OCI-LY1 (cell line): ENCODE data around the gene CBFA2T3.

Experiments
- H2AFZ ChIP-seq: fragments of 200-600 bp; sonication (generic), shearing (Covaris generic); 2 replicates; pipeline ENCODE4 v1.6.0; 2014; ENCODE audit warnings: antibody characterized with exemption, mild to moderate bottlenecking, low read length
- H3F3A ChIP-seq: fragments of 200-600 bp; sonication (generic), shearing (Covaris generic); 2 replicates; pipeline ENCODE4 v1.6.0; 2014; ENCODE audit warnings: mild to moderate bottlenecking, antibody characterized with exemption, low read length, moderate library complexity; ENCODE audit not compliant: insufficient read depth
- H3K27ac ChIP-seq: fragments of 200-600 bp; sonication (generic); 2 replicates; pipeline ENCODE4 v1.5.1; 2014; ENCODE audit warnings: low read length, mixed run types, mild to moderate bottlenecking, low read depth; ENCODE audit not compliant: poor library complexity, severe bottlenecking
- H3K27me3 ChIP-seq: fragments of 200-600 bp; sonication (generic); 2 replicates; pipeline ENCODE4 v1.6.0; 2014; ENCODE audit warnings: antibody characterized with exemption, mild to moderate bottlenecking, low read length, moderate library complexity; ENCODE audit not compliant: insufficient read depth
- H3K36me3 ChIP-seq: fragments of 200-600 bp; sonication (generic); 2 replicates; pipeline ENCODE4 v1.6.1; 2014; ENCODE audit warnings: mild to moderate bottlenecking, antibody characterized with exemption, low read length, moderate library complexity, mixed read lengths; ENCODE audit not compliant: insufficient read depth
- H3K4me1 ChIP-seq: fragments of 200-600 bp; sonication (generic); 2 replicates; pipeline ENCODE4 v1.5.1; 2014; ENCODE audit warnings: mild to moderate bottlenecking, low read length, moderate library complexity; ENCODE audit not compliant: insufficient read depth, severe bottlenecking
- H3K4me2 ChIP-seq: fragments of 200-600 bp; sonication (generic), shearing (Covaris generic); 2 replicates; pipeline ENCODE4 v1.6.1; 2014; ENCODE audit warnings: low read length
- H3K4me3 ChIP-seq: fragments of 200-600 bp; sonication (generic); 2 replicates; pipeline ENCODE4 v1.5.1; 2014; ENCODE audit warnings: low read length, low read depth, mild to moderate bottlenecking, mixed read lengths; ENCODE audit not compliant: poor library complexity, severe bottlenecking
- H3K79me2 ChIP-seq: fragments of 200-600 bp; shearing (Covaris generic); 2 replicates; pipeline ENCODE4 v1.6.1; 2016; ENCODE audit warnings: mixed run types, low read length, mixed read lengths; ENCODE audit not compliant: insufficient read depth
- H3K9ac ChIP-seq: fragments of 200-600 bp; sonication (generic), shearing (Covaris generic); 2 replicates; pipeline ENCODE4 v1.6.1; 2014; ENCODE audit warnings: mild to moderate bottlenecking, low read length, mixed read lengths
- H3K9me2 ChIP-seq: fragments of 200-600 bp; sonication (generic), shearing (Covaris generic); 2 replicates; pipeline ENCODE4 v1.6.1; 2014; ENCODE audit warnings: low read depth, mild to moderate bottlenecking, low read length, mixed read lengths
- H3K9me3 ChIP-seq: fragments of 200-600 bp; shearing (Covaris generic); 2 replicates; pipeline ENCODE4 v1.6.1; 2014; ENCODE audit warnings: low read length, mixed read lengths
- H4K20me1 ChIP-seq: fragments of 200-600 bp; sonication (generic), shearing (Covaris generic); 2 replicates; pipeline ENCODE4 v1.6.0; 2016; ENCODE audit warnings: mild to moderate bottlenecking, low read length; ENCODE audit not compliant: insufficient read depth
- CTCF ChIP-seq: fragments of 200-600 bp; sonication (generic), shearing (Covaris generic); IDR thresholded peaks from 2 replicates; pipeline ENCODE4 v1.5.1; 2017; ENCODE audit warnings: mild to moderate bottlenecking, antibody characterized with exemption, low read length, moderate library complexity, mixed read lengths
- EZH2 ChIP-seq: fragments of 200-600 bp; sonication (generic), shearing (Covaris generic); IDR thresholded peaks from 2 replicates; pipeline ENCODE4 v1.8.0; 2017; ENCODE audit warnings: borderline replicate concordance, mixed run types, mild to moderate bottlenecking, antibody characterized with exemption, low read length, moderate library complexity, mixed read lengths

The CBFA2T3 gene

GRCh38 chr16:88888461-88889387 is 88.3 kb downstream of the CBFA2T3 start:
- Histone ChIP-seq H3K4me3 (no peak overlapping the region), H3F3A (no peaks in the 10 kb centered on the region), H3K4me2 (no peak overlapping the region), H3K9me2 (no peaks in the 10 kb centered on the region), H2AFZ (no peak overlapping the region), H3K36me3 (peaks cover 24% of the 10 kb centered on the region), H3K9ac (no peak overlapping the region), H4K20me1 (no peaks in the 10 kb centered on the region), H3K9me3 (no peaks in the 10 kb centered on the region), H3K27ac (no peak overlapping the region), H3K27me3 (no peaks in the 10 kb centered on the region), H3K4me1 (no peaks in the 10 kb centered on the region), H3K79me2 (no peaks in the 10 kb centered on the region)
- TF ChIP-seq EZH2 (no peak), CTCF (no peak)

GRCh38 chr16:88888057-88888456 is 89.0 kb downstream of the CBFA2T3 start:
- no peaks in the 10 kb centered on the region for H3K4me1 ChIP-seq
- H3K36me3 ChIP-seq = peaks cover 24% of the 10 kb centered on the region
- TF ChIP-seq EZH2 (no peak), CTCF (no peak)
- no peaks in the 10 kb centered on the region for H3K27me3 ChIP-seq
- H3K9me3 ChIP-seq = no peaks in the 10 kb centered on the region
- H3K4me3 ChIP-seq = no peak overlapping the region
- no peaks in the 10 kb centered on the region for H3F3A ChIP-seq
- H3K9me2 ChIP-seq = no peaks in the 10 kb centered on the region
- H4K20me1 ChIP-seq = no peaks in the 10 kb centered on the region
- H2AFZ ChIP-seq = no peak overlapping the region
- no peaks in the 10 kb centered on the region for H3K79me2 ChIP-seq
- H3K27ac ChIP-seq = no peak overlapping the region
- H3K9ac ChIP-seq = no peak overlapping the region
- H3K4me2 ChIP-seq = no peak overlapping the region

- no peaks in the 10 kb centered on the region for H3K4me1 ChIP-seq
- no peaks in the 10 kb centered on the region for H3K9me3 ChIP-seq
- no peaks in the 10 kb centered on the region for H4K20me1 ChIP-seq
- no peaks in the 10 kb centered on the region for H3K27me3 ChIP-seq
- H3K79me2 ChIP-seq = no peaks in the 10 kb centered on the region
- TF ChIP-seq EZH2 = no peak
- TF ChIP-seq CTCF = no peak
- peaks cover 24% of the 10 kb centered on the region for H3K36me3 ChIP-seq
- no peak overlapping the region for H3K27ac ChIP-seq
- no peak overlapping the region for H3K9ac ChIP-seq
- no peaks in the 10 kb centered on the region for H3F3A ChIP-seq
- H3K4me3 ChIP-seq = no peak overlapping the region
- H3K9me2 ChIP-seq = no peaks in the 10 kb centered on the region
- H3K4me2 ChIP-seq = no peak overlapping the region
- H2AFZ ChIP-seq = no peak overlapping the region
Measured at GRCh38 chr16:88886845-88887521, 90.0 kb downstream of the CBFA2T3 start.
